GM12873 (cell line): Measurements from ENCODE around the gene CELF2.
A peak's percentile ranks its signal among the peaks of the same experiment; 100 is the strongest.

Experiments used
- TF ChIP-seq, protein P1 (sequence below): IDR thresholded peaks from 2 replicates; pipeline ENCODE4 v1.5.1; 2012; ENCODE audit warnings: low read depth, mild to moderate bottlenecking, moderate library complexity, low read length, control low read depth; ENCODE audit not compliant: insufficient read depth; ENCODE audit errors: missing control alignments

Gene CELF2

DNA sequence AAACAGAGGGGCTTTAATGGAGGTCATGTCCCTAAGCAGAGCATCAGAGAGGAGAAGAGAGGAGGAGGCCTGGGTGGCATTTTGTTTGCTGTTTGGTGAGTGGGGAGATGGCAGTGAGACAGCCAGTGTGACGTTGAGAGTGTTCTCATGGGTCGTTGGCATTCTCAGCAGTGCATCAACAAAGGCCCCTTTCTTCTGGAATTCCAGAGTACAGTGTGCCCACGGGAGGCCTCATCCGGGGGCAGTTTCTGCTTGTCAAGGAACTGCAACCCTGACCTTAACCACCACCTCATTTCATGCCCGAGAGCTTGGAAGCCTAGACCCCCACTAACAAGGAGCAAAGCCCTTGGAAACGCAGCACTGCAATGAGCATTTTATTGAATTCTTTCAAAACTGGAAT, 92.9 kb downstream of the CELF2 start:
- TF ChIP-seq, protein P1, sequence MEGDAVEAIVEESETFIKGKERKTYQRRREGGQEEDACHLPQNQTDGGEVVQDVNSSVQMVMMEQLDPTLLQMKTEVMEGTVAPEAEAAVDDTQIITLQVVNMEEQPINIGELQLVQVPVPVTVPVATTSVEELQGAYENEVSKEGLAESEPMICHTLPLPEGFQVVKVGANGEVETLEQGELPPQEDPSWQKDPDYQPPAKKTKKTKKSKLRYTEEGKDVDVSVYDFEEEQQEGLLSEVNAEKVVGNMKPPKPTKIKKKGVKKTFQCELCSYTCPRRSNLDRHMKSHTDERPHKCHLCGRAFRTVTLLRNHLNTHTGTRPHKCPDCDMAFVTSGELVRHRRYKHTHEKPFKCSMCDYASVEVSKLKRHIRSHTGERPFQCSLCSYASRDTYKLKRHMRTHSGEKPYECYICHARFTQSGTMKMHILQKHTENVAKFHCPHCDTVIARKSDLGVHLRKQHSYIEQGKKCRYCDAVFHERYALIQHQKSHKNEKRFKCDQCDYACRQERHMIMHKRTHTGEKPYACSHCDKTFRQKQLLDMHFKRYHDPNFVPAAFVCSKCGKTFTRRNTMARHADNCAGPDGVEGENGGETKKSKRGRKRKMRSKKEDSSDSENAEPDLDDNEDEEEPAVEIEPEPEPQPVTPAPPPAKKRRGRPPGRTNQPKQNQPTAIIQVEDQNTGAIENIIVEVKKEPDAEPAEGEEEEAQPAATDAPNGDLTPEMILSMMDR: no peak

- TF ChIP-seq, protein P1: no peak
Measured at GRCh38 chr10:11111490-11111889, 93.8 kb downstream of the CELF2 start.

- TF ChIP-seq, protein P1: no peak
Measured at GRCh38 chr10:11112718-11113117, 95.0 kb downstream of the CELF2 start.

DNA sequence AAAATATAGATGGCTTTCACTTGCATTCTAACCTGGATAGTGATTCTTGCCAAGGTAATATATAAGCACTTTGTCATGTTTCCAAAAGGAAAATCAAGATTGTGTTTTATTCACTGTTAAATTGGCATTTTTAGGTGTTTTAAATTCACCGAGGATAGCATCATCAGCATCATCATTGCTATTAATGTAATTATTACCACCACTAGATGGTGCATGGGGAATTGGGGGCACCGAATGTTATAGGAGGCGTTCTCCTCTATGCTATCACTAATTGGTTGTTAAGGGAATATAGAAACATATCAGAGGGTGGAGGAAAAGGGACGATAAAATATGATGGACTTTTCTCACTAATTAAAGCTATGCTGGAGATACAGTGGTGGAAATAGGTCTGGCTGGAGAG, 95.5 kb downstream of the CELF2 start:
- TF ChIP-seq, protein P1: peak; percentile 53

DNA sequence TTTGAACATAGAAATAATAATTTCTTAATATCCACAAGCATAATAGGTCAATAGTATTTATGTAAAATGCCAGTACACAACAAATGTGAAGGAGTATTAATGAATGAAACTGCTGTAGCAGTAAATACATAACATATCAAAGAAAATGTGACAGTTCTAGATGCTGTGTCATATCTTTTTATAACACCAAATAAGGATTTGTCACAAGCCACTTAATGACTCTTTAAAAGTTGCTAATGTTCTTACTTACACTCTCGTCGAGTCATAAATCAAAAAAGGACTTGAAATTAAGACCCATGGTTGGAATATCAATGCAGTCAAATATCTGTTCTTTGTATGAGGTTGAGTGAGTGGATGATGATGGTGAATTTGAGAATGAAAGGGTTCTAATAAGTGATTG, 96.6 kb downstream of the CELF2 start:
- TF ChIP-seq, protein P1: no peak

DNA sequence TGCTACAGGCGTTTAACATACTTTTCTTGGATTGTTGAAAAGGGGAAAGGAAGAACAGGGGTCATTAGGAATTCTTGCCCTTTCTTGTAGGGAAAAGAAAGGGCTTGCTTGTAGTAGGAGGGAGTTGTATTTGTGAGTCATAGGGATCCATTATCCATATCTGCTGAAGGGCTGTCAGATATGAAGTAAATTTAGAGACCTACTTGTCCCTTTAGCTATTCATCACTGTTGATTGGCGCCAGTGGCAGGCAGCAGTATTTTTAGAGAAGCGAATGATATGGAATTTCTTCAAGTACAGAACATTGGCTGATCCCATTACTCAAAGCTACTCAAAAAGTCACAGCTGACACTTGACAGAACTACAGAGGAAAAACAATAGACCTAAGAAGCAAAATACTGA, 97.7 kb downstream of the CELF2 start:
- TF ChIP-seq, protein P1: no peak

DNA sequence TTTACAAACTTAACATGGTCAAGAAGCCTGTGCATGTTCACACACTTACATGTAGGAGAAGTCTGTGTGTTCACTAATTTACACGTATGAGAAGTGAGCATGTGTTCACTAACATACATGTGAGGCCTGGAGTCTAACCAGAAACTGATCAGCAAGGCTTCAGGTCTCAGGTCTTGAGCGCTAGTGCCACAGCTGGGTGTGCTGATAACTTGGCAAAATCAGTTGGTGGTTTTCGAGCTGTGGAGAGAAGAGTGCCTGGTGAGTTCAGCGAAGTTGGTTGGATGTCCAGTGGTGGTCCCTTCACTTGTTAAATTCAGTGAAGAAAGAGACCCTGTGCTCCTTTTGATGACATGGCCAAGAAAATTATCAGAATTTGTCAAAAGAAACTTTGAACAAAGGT, 98.7 kb downstream of the CELF2 start:
- TF ChIP-seq, protein P1: no peak
